Fibroblast of pulmonary artery (primary cell): ENCODE data around the gene SPIRE1.

Experiments
- DNase-seq: peaks from one replicate; pipeline ENCODE4 v3.0.0-alpha.2; 2010; ENCODE audit warnings: low read depth
- H3K4me3 ChIP-seq: replicated peaks from 2 replicates; pipeline ENCODE4 v1.5.1; 2011; ENCODE audit warnings: low read depth, mild to moderate bottlenecking, control low read depth, low read length, moderate library complexity
- CTCF ChIP-seq: IDR thresholded peaks from 2 replicates; pipeline ENCODE4 v1.5.1; 2011; ENCODE audit warnings: mild to moderate bottlenecking, control low read depth, low read length, inconsistent platforms; ENCODE audit errors: missing control alignments

The SPIRE1 gene

DNA sequence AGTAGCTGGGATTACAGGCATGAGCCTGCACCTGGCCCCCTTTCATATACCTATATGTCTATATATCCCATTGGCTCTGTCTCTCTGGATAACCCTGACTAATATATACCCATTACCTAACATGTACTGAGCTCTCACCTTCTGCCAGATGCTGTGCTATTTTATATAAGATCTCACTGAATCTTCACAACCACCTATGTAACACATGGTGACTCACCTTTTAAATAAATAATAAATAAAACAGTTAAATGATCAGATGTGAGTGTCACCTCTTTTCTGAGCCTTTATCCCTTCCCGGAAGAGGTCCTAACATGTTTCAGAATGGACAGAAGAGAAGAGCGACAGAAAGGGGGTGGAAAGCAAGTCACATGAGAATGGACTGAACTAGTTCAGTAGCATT, 123.1 kb downstream of the SPIRE1 start:
- no peak overlapping the region for H3K4me3 ChIP-seq
- no peak for TF ChIP-seq CTCF
- DNase-seq, result no peak

DNA sequence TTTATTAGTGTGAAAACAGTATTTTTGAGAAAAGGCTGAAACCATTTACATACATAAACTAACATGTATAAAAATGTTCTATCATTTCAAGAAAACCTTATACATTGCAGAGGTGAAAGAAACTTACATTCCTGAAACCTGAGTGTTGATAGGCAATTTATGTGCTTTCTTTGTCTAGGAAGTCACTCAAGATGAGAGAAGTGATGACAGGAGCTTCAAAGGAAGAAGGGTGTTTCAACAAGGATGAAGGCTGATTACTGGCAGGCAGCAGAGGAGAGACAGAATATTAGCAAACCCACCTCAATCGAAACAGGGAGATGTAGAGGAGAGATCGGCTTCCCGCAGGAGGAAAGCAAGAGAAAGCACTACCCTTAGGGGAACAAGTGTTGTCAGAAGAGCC, 125.2 kb downstream of the SPIRE1 start:
- DNase-seq, result no peak
- H3K4me3 ChIP-seq, result no peak overlapping the region
- no peak for TF ChIP-seq CTCF

DNA sequence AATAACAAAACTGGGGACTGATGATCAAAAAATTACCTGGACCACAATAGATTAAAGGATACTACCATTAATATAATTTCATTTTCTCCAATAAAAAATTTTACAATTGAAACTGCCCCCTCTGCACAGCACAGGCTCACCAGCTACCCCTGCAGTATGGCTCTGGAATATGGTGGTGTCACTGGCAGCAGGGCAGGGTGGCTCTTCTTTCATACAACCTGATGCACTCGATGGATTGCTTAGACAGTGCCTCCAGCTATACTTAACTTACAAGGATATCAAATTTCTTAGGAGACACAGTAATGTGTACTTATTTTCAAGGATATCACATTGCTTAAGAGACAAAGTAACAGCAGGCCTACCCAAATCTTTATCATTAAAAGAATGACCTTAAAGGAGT, 126.2 kb downstream of the SPIRE1 start:
- no peak for DNase-seq
- TF ChIP-seq CTCF, result peak; percentile 11

GRCh38 chr18:12520442-12520992, 137.4 kb downstream of the SPIRE1 start:
- H3K4me3 ChIP-seq, result no peak overlapping the region
- TF ChIP-seq CTCF, result no peak
- peak; percentile 22 for DNase-seq

More for the DNA sequence above, 126.2 kb downstream of the SPIRE1 start:
- no peak overlapping the region for H3K4me3 ChIP-seq

- no peak overlapping the region for H3K4me3 ChIP-seq
- no peak for TF ChIP-seq CTCF
- DNase-seq, result no peak
These were observed 138.9 kb downstream of the SPIRE1 start for GRCh38 chr18:12518832-12519531.

GRCh38 chr18:12518326-12518725, 139.6 kb downstream of the SPIRE1 start:
- TF ChIP-seq CTCF, result no peak
- peak; percentile 82 for DNase-seq
- no peak overlapping the region for H3K4me3 ChIP-seq
